ENCODE data around the gene EPYC.

DNA sequence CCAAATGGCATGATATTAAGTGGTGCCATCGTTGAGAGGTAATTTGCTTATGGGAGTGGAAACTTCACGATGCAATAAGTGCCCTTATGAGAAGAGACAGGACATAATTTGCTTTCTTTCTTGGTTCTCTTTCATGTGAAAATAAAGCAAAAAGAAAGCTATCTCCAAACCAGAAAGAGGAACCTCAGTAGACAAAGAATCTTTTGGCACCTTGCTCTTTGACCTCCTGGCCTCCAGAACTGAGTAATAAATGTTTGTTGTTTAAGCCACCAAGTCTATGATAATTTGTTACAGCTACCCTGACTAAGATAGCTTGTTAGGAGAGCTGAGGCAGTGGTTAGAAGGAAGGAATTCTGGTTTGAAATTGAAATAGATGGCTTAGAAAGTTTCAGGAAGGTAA, 89.4 kb downstream of the EPYC start:
- TF ChIP-seq ZNF565 (CRISPR knock-in tag; conservative IDR thresholded peaks at IDR 0.05; ENCODE audit: low read depth) (no peak), CSDC2 (CRISPR knock-in tag; IDR thresholded peaks at IDR 0.05) (no peak)
- TF ChIP-seq, protein P1, sequence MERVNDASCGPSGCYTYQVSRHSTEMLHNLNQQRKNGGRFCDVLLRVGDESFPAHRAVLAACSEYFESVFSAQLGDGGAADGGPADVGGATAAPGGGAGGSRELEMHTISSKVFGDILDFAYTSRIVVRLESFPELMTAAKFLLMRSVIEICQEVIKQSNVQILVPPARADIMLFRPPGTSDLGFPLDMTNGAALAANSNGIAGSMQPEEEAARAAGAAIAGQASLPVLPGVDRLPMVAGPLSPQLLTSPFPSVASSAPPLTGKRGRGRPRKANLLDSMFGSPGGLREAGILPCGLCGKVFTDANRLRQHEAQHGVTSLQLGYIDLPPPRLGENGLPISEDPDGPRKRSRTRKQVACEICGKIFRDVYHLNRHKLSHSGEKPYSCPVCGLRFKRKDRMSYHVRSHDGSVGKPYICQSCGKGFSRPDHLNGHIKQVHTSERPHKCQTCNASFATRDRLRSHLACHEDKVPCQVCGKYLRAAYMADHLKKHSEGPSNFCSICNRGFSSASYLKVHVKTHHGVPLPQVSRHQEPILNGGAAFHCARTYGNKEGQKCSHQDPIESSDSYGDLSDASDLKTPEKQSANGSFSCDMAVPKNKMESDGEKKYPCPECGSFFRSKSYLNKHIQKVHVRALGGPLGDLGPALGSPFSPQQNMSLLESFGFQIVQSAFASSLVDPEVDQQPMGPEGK (CRISPR knock-in tag; IDR thresholded peaks at IDR 0.05; ENCODE audit: borderline replicate concordance) = no peak

Data from SK-N-SH treated with all-trans-retinoic acid at 6 μM for 48 hours (cell line).